GM18870 (cell line): ENCODE data around the gene MLLT6.

Source experiments
- ATAC-seq: cut with Tn5 transposase; IDR thresholded peaks from one replicate; pipeline ENCODE4 v1.9.1; 2021; ENCODE audit warnings: moderate library complexity; ENCODE audit not compliant: unreplicated experiment

Gene MLLT6

DNA sequence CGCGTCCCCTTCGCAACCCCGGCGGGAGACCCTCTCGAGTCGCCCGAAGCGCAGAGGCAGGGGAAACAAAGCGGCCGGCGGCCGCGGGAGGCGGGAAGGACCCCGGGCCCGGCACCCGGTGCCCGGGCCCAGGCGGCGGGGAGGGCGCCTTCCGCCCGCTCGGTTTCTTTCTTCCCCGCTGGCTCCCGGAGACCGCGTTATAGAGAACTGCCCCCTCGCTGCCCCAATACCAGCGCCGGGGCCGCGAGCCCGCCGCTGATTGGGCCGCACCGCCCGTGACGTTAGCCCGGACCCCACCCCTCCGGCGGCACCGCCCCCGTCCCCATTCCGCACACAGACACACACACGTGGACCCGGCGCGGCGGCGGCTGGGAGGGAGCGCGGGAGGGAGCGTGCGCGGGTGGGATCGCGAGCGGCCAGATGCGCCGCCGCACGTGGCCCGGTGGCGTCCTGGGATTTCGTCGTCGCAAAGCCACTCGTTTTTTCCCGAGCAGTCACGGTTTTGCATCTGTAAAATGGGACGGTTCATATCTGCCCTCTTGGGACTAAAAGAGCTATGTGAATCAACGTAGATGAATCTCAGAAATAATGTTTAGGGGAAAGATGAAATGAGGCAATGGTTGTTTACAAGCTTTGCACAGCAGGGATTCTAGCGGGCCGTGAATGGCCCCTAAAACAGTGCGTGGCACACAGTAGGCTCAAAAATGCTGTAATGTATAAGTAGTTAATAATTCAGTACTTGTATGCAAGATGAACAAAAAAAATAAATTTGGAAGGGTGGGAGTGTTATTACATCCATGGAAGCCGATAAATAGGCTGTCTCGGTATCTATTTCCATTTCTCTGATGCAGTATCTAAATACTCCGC is 30.1 kb upstream of the MLLT6 start, which contains the start of gene EPOP:
Gene EPOP (minus strand): TSS at position 209 of the 867 bp plus-strand sequence. CDS start 462 bp downstream, outside the sequence.
- no peak for ATAC-seq

DNA sequence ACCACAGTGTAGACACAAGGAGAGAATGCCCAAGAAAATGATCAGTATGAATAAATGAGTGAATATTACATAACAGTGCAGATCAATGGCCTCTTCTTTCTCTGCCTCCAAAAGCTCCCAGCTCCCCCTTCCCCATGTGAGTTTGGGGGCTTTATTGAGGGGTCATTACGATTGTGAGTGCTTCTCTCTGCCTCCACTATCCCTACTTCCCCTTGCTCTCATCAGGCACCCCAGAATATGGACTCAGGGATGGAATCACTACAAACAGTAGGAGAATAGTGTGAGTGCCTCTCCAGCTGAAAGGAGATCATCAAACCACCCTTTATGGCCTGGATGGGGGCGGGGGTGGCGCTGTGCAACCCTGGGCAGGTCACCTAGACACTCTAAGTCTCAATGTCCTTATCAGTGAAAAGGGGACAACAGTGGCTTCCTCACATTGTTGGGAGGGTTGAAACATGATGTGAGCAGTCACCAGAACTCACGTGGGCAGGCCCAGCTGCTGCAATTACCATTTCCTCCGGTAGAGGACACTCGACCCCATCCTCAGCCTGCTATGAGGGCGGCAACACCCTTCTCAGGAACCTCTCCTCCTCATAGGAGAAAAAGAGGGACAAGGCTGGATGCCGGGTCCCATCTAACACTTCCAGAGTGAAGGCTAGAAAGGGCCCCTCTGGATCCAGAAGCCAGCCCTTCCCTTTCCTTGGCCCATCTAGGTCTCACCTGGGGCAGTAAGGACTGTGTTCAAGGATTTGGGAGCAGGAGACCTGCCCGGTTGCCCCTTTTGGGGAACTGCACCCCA is 28.2 kb upstream of the MLLT6 start:
- ATAC-seq: no peak

DNA sequence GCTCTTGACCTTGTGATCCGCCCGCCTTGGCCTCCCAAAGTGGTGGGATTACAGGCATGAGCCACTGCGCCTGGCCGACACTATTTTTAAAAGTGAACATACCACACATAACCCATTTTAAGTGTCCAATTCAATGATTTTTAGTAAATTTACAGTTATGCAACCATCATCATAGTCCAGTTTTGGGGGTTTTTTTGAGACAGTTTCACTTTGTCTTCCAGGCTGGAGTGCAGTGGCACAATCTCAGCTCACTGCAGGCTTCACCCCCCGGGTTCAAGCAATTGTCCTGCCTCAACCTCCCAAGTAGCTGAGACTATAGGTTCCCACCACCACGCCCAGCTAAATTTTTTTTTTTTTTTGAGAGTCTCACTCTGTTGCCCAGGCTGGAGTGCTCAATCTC is 27.3 kb upstream of the MLLT6 start:
- no peak for ATAC-seq

DNA sequence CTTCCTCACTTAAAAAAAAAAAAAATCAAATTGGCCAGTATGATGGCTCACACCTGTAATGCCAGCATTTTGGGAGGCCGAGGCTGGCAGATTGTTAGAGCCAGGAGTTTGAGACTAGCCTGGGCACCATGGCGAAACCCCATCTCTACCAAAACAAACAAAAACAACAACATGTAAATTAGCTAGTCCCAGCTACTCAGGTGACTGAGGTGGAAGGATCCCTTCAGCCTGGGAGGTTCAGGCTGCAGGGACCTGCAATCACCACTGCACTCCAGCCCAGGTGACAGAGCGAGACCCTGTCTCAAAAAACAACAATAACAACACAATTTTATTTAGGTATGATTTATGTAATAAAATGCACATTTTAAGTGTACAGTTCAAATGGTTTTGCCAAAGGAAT is 24.0 kb upstream of the MLLT6 start:
- ATAC-seq: no peak

DNA sequence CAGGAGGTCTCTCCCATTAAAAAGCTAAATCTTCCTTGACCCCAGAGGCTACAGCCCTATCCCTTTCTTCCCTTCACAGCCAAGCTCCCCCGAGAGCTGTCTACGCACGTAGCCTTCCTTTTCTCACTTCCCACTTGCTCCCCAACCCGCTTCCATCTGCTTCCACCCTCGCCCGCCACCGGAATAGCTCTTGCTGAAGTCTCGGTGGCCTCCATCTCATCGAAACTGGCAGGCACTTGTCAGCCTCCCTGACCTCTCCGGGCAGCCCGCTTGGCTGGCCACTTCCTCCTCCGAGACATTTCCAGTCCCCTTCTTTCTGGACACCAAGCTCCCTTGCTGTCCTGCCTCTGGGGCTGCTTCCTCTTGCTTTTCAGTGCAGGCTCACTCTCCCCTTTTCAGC is 19.6 kb upstream of the MLLT6 start:
- ATAC-seq: no peak

DNA sequence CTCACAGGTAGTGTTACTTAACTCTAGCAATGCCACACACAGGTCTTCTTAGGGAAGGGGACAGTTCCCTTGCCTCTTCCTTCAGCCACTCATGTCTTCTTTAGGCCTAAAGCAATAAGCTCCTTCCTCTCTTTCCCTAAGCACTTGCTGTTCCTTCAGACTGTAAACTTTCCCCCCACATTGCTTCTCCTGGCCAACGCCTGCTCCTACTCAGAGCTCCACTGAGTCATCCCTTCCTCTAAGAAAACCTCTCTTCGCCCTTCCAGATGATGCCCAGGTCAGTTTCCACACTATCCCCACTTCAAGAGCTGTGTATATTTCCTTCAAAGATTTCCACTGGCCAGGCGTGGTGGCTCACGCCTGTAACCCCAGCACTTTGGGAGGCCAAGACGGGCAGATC is 17.8 kb upstream of the MLLT6 start:
- ATAC-seq: no peak

DNA sequence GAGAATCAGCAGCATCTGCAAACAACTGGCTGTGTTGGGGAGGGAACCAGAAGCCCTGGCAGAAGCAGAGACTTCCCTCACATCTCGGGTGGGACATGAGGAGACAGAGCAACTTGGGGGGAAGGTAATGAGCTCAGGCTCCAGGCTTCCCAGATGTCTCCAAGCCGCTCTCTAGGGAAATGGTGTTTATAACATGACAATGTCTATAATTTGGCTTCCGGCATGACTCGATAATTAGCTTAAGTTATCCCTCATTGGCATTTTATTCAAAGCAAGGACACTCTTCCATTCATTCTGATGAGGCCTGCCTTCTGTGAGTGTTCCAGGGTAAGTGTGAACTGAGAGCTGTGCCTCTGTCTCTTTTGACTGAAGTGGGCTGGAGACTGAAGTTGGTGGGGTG is 14.7 kb upstream of the MLLT6 start:
- ATAC-seq: no peak

DNA sequence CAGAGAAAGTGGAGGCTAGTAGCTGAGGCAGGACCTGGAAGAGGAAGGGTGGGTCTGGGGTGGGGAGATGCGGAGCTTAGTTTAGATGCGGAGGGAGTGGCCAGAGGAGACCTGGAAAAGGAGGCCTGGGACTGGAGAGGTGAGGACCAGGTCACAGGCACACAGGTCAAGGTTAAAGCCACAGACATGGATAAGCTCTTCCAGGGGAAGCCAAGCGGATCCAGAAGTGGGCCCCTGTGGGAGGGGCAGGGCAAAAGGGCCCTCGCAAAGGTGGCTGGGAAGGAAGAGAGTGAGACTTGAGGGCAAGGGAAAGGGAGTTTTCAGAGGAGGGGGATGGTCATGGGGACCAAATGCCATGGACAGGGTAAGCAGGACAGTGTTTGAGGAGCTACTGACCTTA is 13.9 kb upstream of the MLLT6 start:
- no peak for ATAC-seq

DNA sequence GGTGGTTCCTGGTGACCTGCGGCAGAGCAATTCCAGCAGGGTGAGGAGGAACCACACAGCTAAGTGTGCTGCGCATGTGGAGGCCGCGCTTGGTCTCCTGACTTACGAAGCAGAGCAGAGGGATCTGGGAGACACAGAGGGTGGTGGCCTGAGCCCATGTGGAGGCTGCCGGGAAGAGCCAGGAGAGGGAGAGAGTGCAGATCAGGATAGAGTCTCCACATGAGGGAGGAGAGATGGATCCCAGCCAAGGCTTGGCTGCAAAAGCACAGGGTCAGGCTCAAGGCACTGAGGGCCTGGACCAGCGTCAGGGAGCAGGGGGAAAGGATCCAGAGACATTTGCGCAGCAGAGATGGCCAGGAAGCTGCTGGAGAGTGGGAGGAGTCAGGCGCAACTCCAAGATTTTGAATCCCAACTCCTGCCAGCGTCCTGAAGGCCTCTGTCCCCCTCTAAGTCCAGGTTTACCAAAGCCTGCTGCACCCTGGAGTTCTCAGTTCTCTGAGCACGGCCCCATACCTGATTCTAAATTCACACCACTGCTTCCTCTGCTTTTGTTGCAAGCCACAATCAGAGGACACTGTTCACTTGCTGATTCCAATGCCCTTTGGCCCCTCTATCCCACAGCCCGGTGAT is 11.3 kb upstream of the MLLT6 start:
- no peak for ATAC-seq

DNA sequence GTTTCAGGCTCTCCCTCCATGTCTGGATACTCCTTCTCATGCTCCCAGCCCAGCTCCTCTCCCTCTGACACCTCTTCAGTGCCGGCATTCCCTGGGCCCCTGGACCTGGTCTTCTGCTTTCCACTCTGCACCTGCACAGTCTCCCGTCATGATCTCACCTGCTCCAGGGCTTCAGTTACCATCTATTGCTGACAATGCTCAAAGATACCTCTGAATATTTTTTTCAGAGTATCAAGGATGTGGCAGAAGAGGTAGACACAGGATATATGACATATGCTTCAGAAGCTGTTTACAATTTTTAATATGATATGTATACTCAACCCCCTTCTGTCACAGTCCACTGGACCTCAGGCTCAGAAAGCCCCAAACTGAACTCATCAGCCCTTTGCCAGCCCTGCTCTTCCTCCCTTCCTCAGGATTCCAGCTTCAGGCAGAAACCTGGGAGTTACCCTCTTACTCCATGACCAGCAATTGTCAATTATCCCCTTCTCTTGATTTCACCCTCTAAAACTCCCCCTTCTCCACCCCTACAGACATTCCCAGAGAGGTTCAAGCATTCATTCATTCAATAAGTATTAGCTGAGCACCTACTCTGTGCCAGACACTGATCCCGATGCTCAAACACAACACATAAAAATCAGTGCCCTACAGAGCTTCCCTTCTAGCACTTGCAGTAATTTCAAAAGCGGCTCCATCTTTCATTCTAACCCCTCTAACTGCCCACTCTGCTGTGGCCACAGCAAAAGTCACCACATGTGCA is 7.8 kb upstream of the MLLT6 start:
- ATAC-seq: no peak

DNA sequence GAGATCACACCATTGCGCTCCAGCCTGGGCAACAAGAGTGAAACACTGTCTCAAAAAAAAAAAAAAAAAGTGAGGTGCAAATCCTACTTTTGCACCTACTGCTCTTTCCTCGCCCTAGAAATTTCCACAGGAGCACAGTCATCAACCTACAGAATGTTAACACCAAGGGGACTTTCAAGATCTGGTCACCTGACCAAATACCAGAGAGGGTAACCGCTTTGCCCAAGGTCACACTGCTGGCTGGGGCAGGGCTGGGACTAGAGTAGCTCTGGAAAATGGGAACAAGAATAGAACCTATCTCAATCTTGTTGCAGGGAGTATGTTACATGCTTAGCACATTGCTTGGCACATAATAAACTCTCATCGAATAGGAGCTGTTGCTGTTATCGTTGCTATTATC is 6.3 kb upstream of the MLLT6 start:
- no peak for ATAC-seq

DNA sequence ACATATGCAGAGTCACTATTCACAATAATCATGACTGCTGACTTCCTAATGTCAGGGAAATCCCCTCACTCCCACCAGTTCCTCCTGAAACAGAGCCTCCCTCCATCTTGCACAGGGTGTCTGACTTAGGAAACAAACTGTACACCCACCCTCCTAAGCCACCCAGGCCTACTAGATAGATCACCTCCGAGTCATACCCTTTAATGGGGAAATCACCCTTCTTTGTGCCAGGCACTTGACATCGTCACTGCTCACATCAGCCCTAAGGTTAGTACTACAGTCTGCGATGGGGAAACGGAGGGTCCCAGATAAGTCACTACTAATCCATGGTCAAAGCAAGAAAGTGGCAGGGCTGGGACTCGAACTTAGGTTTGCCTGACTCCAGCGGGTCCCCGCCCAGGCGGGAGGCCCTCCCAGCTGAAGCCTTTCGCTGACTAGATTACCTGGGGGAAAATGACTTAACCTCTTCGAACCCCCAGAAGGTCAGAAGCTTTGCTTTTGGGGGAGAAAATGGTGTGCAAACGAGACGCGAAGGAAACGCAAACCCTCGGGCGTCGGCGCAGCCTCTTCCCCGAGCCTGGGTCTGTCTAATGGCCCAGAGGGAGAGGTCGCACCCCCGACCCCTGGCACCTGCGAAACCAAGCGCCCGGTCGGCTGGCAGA is 3.4 kb upstream of the MLLT6 start:
- no peak for ATAC-seq

DNA sequence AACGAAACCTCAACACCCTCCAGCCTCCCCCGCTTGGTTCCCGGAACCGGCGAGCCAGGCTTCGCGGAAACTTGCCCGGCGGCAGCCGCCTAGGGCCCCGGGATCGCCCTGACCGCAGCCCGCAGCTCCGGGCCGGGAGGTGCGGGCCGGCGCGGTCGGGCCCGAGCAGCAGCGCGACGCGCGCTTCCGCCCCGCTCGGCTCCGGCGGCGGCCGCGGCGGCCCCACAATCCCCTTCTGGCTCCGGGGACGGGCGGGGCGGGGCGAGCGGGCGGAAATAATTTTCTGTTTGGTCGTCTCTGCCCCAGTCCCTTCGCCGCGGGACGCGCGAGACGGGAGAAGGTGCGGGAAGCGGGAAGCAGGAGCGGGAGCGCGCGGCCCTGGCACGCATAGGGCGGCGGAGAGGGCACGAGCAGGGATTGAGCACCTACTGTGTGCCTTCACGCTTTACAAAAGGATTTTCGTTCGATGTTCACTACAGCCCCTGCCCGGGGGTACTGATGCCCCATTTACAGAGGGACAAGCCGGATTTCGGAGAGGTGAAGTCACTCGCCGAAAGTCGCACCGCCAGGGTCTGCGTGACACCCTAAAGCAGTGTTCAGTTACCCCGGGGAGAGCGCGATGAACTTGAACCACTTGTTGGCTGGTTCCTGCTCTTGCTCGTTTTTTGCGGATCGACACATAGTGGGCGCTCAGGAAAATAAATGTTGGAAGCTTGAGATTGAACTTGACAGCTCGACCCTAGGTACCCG is 2.7 kb upstream of the MLLT6 start:
- ATAC-seq: no peak

DNA sequence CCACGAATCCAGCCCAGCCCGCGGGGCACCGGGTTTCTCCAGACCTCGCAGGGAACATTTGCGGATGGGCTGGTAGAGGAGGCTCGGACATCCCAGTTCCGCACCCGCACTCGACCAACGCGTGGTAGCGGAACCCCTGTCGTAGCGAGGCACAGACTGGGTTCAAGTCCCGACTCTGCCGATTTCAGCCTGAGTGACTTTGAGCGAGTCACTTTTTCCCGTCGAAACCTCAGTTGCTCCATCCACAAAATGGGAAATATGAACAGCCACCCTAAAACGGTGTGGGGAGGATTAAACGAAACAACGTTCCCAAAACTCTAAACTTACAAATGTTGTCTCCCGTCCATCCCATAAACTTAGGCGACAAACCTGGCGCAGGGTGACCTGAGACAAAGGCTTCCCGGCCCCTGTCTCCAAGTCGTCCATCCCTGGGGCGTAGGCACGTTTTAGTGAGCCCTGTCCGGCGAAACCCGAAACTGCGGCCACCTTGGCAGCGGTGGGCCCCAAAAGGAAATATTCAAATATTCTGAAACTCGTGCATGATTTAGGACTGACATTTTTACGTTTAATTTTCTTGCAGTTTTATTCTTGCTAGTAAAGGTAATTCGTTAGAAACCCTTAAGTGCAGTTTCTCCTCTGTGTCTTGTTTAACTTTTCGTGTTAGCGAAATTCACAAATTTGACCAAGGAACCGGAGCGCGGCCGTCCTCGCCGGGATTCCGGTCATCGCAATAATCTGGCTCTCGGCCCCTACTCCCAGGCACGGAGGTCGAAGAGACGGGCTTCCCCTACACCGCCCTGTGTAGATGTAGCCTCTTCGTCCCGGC is 1.9 kb upstream of the MLLT6 start:
- ATAC-seq: no peak

DNA sequence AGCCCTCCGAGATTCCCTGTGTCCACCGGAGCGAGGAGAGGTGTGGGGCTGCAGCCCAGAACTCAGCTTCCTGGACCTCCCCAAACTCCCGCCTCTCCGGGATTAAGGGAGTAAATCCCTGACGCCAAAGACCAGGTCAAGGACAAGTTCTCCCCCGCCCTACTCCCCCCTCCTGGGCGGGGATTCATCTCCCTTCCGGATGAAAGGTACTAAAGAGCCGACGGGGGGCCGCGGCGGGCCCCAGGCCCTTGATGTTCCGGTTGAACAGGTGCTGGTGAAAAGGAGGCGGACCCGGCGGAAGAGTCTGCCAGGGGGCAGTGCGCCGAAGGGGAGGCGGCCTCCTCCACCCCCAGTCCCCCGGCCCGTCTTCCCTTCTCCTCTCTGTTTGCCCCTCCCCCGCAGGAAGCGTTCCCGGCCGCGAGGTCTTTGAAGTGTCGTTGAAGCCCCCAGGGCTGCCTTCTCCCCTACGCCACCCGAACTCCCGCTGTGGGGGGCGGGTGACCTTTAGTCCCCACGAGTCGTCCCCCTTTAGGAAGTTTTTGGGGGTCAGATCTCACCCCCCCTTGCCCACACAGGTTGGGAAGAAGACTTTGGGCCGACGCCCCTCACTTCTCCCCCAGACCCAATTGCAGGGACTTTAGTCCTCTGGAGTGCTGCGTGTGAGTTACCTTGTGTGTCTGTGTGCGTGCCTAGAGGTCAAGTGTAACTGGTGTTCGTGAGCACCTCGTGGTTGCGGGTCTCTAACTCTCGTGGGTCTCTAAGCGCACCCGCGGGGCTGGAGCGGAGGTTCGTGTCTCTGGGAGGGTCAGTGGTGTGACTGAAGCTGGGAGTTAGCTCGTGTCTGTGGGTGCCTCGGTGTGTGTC is 1.1 kb upstream of the MLLT6 start:
- ATAC-seq: no peak

DNA sequence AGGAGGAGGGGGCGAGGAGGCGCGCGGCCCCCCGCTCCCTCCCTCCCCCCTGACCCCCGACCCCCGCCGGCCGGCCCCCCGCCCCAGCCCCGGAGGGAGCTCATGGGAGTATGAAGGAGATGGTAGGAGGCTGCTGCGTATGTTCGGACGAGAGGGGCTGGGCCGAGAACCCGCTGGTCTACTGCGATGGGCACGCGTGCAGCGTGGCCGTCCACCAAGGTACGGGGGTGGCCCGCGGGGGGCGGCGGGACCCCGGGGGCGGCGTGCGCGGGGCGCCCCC is 390 bp downstream of the MLLT6 start:
- no peak for ATAC-seq

DNA sequence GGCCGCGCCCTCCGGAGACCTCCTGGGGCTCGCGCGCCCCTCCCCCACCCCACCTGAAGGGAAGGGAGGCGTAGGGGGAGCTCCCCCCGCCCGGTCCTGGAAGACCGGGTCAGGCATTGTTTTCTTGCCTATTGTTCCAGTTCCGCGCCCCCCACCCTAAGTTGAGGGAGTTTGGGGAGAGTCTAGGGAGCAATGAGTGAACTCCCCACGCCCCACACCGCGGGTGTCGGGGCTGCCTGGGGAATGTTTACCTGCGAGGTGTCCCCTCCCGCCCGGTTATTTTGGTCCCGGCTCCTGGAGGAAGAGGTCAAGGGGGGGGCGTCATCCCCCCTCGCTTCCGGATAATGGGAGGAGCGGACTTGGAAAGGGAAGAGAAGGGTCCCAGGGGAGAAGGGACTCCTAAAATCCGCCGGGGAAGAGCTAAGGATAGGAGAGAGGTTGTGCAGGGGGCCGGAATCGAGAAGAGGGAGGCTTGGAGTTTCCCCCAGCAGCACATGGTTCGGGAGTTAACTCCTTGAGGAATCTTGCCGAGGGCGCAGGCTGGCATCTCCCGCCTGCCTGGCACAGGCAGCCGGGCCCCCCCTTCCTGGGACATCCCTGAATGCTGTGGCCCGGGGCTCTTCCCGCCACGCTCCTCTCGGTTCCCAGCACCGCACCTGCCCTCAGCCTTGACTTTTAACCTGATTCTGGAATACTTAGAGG is 881 bp downstream of the MLLT6 start:
- no peak for ATAC-seq
